ENCODE data around the gene PRKCE. TPM values are rescaled to one million over a fixed set of nuclear protein-coding genes. Genes with fewer than 3 reads are reported as not detected.

Gene PRKCE
- total RNA-seq, 6 experiments from 2014 or later, result 5.2 to 18.8 (median 11.0) TPM

DNA sequence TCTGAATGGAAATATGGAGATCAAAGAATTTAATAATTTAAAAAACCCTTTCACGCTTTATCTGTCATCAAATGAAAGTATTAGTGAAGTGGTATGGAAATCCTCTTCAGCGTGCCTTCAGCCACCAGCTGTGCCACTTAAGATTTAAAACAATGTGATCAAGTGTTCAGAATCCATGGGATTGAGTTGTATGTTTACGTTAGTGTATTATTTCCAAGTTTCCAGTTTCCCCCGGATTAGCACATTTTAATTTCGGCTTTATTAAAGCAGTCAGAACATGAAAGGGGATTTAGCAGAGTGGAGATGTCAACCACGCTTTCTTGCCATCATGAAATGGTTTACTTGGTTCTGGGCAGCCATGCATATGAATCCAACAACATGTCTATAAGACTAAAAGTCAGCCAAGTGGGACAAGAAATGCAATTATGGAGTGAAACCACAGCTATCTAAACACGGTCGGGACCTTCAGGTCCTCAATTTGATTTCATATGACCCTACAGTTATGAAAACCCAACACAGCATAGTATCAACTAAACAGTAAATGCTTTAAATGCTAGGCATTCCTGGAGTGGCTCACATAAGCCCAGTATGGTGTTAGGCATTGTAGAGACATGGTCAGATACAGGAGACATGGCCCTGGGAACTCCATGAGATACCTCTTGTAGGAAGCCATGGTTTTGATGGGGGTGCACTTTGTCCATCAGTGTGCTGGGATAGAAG lies 420.8 kb downstream of the PRKCE start:
- WGBS (ENCODE audit: insufficient coverage, low coverage, low lambda C conversion rate, missing lambda C conversion rate), result 83% methylated on average over 8 of the region's 8 CpGs
- H3K27ac ChIP-seq, result no peak overlapping the region
- H3K36me3 ChIP-seq, result no peaks in the 10 kb centered on the region
- DNase-seq (no peak), ATAC-seq (no peak)
- no peaks in the 10 kb centered on the region for H3K9me3 ChIP-seq
- intact Hi-C loops (cut with DNase I), result no loop called here
- H3K4me1 ChIP-seq, result no peaks in the 10 kb centered on the region
- no peaks in the 10 kb centered on the region for H3K27me3 ChIP-seq
- H3K4me3 ChIP-seq, result no peak overlapping the region
- TF ChIP-seq, protein P1, sequence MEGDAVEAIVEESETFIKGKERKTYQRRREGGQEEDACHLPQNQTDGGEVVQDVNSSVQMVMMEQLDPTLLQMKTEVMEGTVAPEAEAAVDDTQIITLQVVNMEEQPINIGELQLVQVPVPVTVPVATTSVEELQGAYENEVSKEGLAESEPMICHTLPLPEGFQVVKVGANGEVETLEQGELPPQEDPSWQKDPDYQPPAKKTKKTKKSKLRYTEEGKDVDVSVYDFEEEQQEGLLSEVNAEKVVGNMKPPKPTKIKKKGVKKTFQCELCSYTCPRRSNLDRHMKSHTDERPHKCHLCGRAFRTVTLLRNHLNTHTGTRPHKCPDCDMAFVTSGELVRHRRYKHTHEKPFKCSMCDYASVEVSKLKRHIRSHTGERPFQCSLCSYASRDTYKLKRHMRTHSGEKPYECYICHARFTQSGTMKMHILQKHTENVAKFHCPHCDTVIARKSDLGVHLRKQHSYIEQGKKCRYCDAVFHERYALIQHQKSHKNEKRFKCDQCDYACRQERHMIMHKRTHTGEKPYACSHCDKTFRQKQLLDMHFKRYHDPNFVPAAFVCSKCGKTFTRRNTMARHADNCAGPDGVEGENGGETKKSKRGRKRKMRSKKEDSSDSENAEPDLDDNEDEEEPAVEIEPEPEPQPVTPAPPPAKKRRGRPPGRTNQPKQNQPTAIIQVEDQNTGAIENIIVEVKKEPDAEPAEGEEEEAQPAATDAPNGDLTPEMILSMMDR (IDR thresholded peaks at IDR 0.05), result no peak
- no peak for TF ChIP-seq POLR2A (IDR thresholded peaks at IDR 0.05)

DNA sequence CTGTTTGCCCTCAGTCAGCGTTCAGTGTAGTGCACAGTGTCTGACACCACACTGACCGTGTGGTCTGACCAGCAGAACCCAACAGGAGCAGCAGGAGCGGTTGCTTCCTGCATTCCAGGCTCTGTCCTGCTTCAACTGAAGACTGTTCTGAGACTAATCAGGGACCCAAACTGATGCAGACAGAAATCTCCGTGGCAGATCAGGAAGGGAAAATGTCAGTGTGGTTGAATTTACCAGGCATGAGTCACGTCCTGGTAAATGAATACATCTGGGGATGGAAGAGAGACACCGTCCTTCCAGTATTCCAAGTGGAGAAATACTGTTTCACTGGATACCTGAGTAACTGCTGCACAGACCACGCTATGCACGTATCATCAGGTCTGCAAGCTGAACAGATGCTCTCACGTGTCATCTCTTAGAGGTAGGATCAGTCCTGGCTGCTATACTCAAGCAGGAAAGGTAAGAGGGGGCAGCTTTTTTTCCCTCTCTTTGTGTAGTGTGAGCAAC lies 422.1 kb downstream of the PRKCE start:
- Histone ChIP-seq H3K27ac (peak overlapping the region in 1 of 3 donors; percentile 27), H3K36me3 (no peaks in the 10 kb centered on the region), H3K9me3 (no peaks in the 10 kb centered on the region), H3K4me1 (no peaks in the 10 kb centered on the region), H3K4me3 (no peak overlapping the region), H3K27me3 (no peaks in the 10 kb centered on the region)
- 57% methylated on average over 5 of the region's 9 CpGs for WGBS (ENCODE audit: insufficient coverage, low coverage, low lambda C conversion rate, missing lambda C conversion rate)
- intact Hi-C loops (cut with DNase I), result no loop called here
- no peak for DNase-seq
- peak; percentile 59 to 85 (median 60) for ATAC-seq
- TF ChIP-seq, protein P1 (IDR thresholded peaks at IDR 0.05), result no peak
- TF ChIP-seq POLR2A (IDR thresholded peaks at IDR 0.05), result no peak

GRCh38 chr2:46074501-46074900 lies 423.0 kb downstream of the PRKCE start:
- Histone ChIP-seq H3K4me3 (no peak overlapping the region), H3K27ac (no peak overlapping the region), H3K9me3 (no peaks in the 10 kb centered on the region), H3K4me1 (no peaks in the 10 kb centered on the region), H3K27me3 (no peaks in the 10 kb centered on the region), H3K36me3 (no peaks in the 10 kb centered on the region)
- no peak for ATAC-seq
- 89% methylated on average over 4 of the region's 4 CpGs for WGBS (ENCODE audit: insufficient coverage, low coverage, low lambda C conversion rate, missing lambda C conversion rate)
- TF ChIP-seq, protein P1 (IDR thresholded peaks at IDR 0.05), result no peak
- no peak for TF ChIP-seq POLR2A (IDR thresholded peaks at IDR 0.05)
- no peak for DNase-seq
- intact Hi-C loops (cut with DNase I), result no loop called here

- WGBS (ENCODE audit: insufficient coverage, low coverage, low lambda C conversion rate, missing lambda C conversion rate), result 72% methylated on average over 3 of the region's 5 CpGs
- H3K27ac ChIP-seq, result peak overlapping the region in 1 of 3 donors; percentile 13
- intact Hi-C loops (cut with DNase I), result no loop called here
- no peak for TF ChIP-seq POLR2A (IDR thresholded peaks at IDR 0.05)
- TF ChIP-seq, protein P1 (IDR thresholded peaks at IDR 0.05), result no peak
- H3K4me3 ChIP-seq, result no peak overlapping the region
- DNase-seq (no peak), ATAC-seq (peak; percentile 17 to 45 (median 28))
- H3K27me3 ChIP-seq, result no peaks in the 10 kb centered on the region
- H3K36me3 ChIP-seq, result no peaks in the 10 kb centered on the region
- no peaks in the 10 kb centered on the region for H3K9me3 ChIP-seq
- no peaks in the 10 kb centered on the region for H3K4me1 ChIP-seq
Observed at GRCh38 chr2:46075848-46076247, 424.4 kb downstream of the PRKCE start.
